Loucy (cell line): ENCODE measurements around the gene ARHGAP26.
"Not testable (repeated sequence)": the region's sequence is repeated elsewhere in the genome, so short reads cannot be mapped to it uniquely, and the experiment has no call there.

Experiments used
- H2AFZ ChIP-seq: fragments of 200-600 bp; sonication (generic); 2 replicates; pipeline ENCODE4 v1.6.0; 2016; ENCODE audit warnings: antibody characterized with exemption, mild to moderate bottlenecking, low read length, moderate library complexity
- H3F3A ChIP-seq: fragments of 200-600 bp; 2 replicates; pipeline ENCODE4 v1.6.0; 2016; ENCODE audit warnings: antibody characterized with exemption, low read depth, mild to moderate bottlenecking
- H3K27me3 ChIP-seq: fragments of 200-600 bp; sonication (generic); 2 replicates; pipeline ENCODE4 v1.6.1; 2014; ENCODE audit warnings: low read length, mild to moderate bottlenecking; ENCODE audit not compliant: insufficient read depth, poor library complexity, severe bottlenecking
- H3K36me3 ChIP-seq: fragments of 200-600 bp; sonication (generic); 2 replicates; pipeline ENCODE4 v1.6.1; 2016; ENCODE audit warnings: low read length; ENCODE audit not compliant: insufficient read depth
- H3K4me1 ChIP-seq: fragments of 200-600 bp; sonication (generic); 2 replicates; pipeline ENCODE4 v1.5.1; 2014; ENCODE audit warnings: low read length, mild to moderate bottlenecking; ENCODE audit not compliant: insufficient read depth, poor library complexity, severe bottlenecking
- H3K4me2 ChIP-seq: fragments of 200-600 bp; sonication (generic); 2 replicates; pipeline ENCODE4 v1.6.0; 2014; ENCODE audit warnings: antibody characterized with exemption, low read length, low read depth, mild to moderate bottlenecking; ENCODE audit not compliant: poor library complexity, severe bottlenecking
- H3K4me3 ChIP-seq: fragments of 200-600 bp; sonication (generic); 2 replicates; pipeline ENCODE4 v1.5.1; 2014; ENCODE audit warnings: low read length, mild to moderate bottlenecking, mixed read lengths; ENCODE audit not compliant: poor library complexity, severe bottlenecking
- H3K79me2 ChIP-seq: fragments of 200-600 bp; sonication (generic); 2 replicates; pipeline ENCODE4 v1.6.1; 2014; ENCODE audit warnings: low read length; ENCODE audit not compliant: insufficient read depth
- H3K9ac ChIP-seq: fragments of 200-600 bp; sonication (generic); 2 replicates; pipeline ENCODE4 v1.6.0; 2014; ENCODE audit warnings: mild to moderate bottlenecking, low read depth, low read length, moderate library complexity; ENCODE audit not compliant: poor library complexity, severe bottlenecking
- H3K9me2 ChIP-seq: fragments of 200-600 bp; sonication (generic); replicated peaks from 2 replicates; pipeline ENCODE4 v1.6.1; 2016; ENCODE audit warnings: low read depth, low read length, mixed read lengths
- H3K9me3 ChIP-seq: fragments of 200-600 bp; sonication (generic); 2 replicates; pipeline ENCODE4 v1.6.1; 2014; ENCODE audit warnings: mild to moderate bottlenecking, antibody characterized with exemption, low read length, low read depth; ENCODE audit not compliant: insufficient read depth
- H4K20me1 ChIP-seq: fragments of 200-600 bp; sonication (generic); 2 replicates; pipeline ENCODE4 v1.6.0; 2014; ENCODE audit warnings: antibody characterized with exemption, low read length, mild to moderate bottlenecking; ENCODE audit not compliant: insufficient read depth, poor library complexity, severe bottlenecking
- CTCF ChIP-seq: fragments of 200-600 bp; sonication (generic); conservative IDR thresholded peaks from 2 replicates; pipeline ENCODE4 v1.5.1; 2014; ENCODE audit warnings: mild to moderate bottlenecking, antibody characterized with exemption, low read length
- EZH2phosphoT487 ChIP-seq: fragments of 200-600 bp; IDR thresholded peaks from 2 replicates; pipeline ENCODE4 v1.6.1; 2018; ENCODE audit warnings: antibody characterized with exemption, mild to moderate bottlenecking, moderate library complexity, borderline replicate concordance

ARHGAP26 gene

DNA sequence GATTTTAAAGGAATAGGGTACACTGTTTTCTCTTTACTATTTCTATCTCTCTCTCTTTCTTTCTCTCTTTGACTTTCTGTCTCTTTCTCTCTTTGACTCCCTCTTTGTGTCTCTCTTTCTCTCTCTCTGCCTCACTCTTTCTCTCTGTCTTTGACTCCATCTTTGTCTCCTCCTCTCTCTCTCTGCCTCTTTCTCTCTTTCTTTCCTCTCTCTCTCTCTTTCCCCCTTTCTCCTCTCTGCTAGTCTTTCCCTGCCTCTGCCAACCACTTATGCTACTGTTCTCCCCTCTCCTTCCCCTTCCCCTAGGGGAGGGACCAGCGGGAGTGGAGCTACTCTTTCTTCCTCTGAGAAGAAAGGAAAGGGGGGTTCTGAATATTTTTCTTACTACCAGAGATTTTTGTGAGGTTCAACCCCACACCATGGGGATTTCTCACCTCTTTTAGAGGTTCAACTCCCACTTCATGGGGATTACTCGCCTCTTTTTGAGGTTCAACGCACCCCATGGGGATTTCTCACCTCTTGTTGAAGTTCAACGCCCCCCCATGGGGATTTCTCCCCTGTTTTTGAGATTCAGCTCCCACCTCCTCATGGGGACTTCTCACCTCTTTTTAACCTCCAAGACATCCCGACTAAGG lies 323.4 kb downstream of the ARHGAP26 start:
- H3K4me3 ChIP-seq = no peak overlapping the region
- H3K9me2 ChIP-seq = no peaks in the 10 kb centered on the region
- H4K20me1 ChIP-seq = no peaks in the 10 kb centered on the region
- no peak overlapping the region for H2AFZ ChIP-seq
- no peak for TF ChIP-seq EZH2phosphoT487
- TF ChIP-seq CTCF = no peak
- no peak overlapping the region for H3K9ac ChIP-seq
- no peaks in the 10 kb centered on the region for H3K9me3 ChIP-seq
- H3F3A ChIP-seq = no peaks in the 10 kb centered on the region
- no peaks in the 10 kb centered on the region for H3K27me3 ChIP-seq
- H3K4me2 ChIP-seq = no peak overlapping the region
- H3K4me1 ChIP-seq = no peaks in the 10 kb centered on the region
- no peaks in the 10 kb centered on the region for H3K79me2 ChIP-seq
- H3K36me3 ChIP-seq = no peaks in the 10 kb centered on the region

- H3K4me1 ChIP-seq = no peaks in the 10 kb centered on the region
- no peaks in the 10 kb centered on the region for H3K9me3 ChIP-seq
- H3K9me2 ChIP-seq = no peaks in the 10 kb centered on the region
- no peak overlapping the region for H3K4me3 ChIP-seq
- H3F3A ChIP-seq = no peaks in the 10 kb centered on the region
- no peak overlapping the region for H2AFZ ChIP-seq
- H3K9ac ChIP-seq = no peak overlapping the region
- H3K27me3 ChIP-seq = no peaks in the 10 kb centered on the region
- TF ChIP-seq CTCF (no peak), EZH2phosphoT487 (no peak)
- H3K36me3 ChIP-seq = no peaks in the 10 kb centered on the region
- H3K4me2 ChIP-seq = no peak overlapping the region
- H3K79me2 ChIP-seq = no peaks in the 10 kb centered on the region
- H4K20me1 ChIP-seq = no peaks in the 10 kb centered on the region
Measured at GRCh38 chr5:143094087-143094521, 323.9 kb downstream of the ARHGAP26 start.

- H3K4me2 ChIP-seq, H4K20me1 ChIP-seq, H3K36me3 ChIP-seq, H3F3A ChIP-seq, H2AFZ ChIP-seq, H3K9ac ChIP-seq, H3K27me3 ChIP-seq, H3K9me2 ChIP-seq, H3K9me3 ChIP-seq, H3K4me3 ChIP-seq, H3K79me2 ChIP-seq, H3K4me1 ChIP-seq: not testable (repeated sequence)
Measured at GRCh38 chr5:143094608-143095007, 324.4 kb downstream of the ARHGAP26 start.

DNA sequence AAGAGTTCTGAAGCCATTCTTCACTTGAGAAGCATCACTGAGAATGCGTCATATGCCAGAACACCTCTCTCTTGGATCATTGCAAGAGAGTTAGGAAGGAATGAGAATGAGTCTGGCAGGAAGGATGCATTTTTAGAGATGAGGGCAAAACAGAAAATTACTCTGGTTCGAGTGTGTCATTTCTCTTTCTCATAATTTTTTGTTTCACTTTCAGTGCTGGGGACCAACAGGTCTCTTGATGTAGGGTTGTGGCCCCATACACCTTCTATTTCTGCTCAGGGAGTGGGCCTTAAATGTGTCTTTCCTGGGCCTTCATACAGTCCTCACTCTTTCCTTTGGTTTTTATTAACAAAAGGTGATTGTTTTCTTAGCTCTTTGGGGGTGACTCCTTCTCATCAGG lies 330.9 kb downstream of the ARHGAP26 start:
- Histone ChIP-seq H3K9me2 (no peaks in the 10 kb centered on the region), H3K4me3 (no peak overlapping the region), H3K4me2 (no peak overlapping the region), H3K9ac (no peak overlapping the region), H2AFZ (no peak overlapping the region), H3K79me2 (no peaks in the 10 kb centered on the region), H3K9me3 (no peaks in the 10 kb centered on the region), H3K4me1 (no peaks in the 10 kb centered on the region), H3K36me3 (no peaks in the 10 kb centered on the region), H3K27me3 (no peaks in the 10 kb centered on the region), H4K20me1 (no peaks in the 10 kb centered on the region), H3F3A (no peaks in the 10 kb centered on the region)
- TF ChIP-seq CTCF = no peak
- no peak for TF ChIP-seq EZH2phosphoT487
